ENCODE results near the gene PDZRN4. TPM values are rescaled to one million over a fixed set of nuclear protein-coding genes. Genes with fewer than 3 reads are reported as not detected.
A peak's percentile ranks its signal among the peaks of the same experiment; 100 is the strongest.

PDZRN4 gene
- total and polyA plus RNA-seq, 8 donors: 0.58 to 29.0 (median 2.2) TPM

DNA sequence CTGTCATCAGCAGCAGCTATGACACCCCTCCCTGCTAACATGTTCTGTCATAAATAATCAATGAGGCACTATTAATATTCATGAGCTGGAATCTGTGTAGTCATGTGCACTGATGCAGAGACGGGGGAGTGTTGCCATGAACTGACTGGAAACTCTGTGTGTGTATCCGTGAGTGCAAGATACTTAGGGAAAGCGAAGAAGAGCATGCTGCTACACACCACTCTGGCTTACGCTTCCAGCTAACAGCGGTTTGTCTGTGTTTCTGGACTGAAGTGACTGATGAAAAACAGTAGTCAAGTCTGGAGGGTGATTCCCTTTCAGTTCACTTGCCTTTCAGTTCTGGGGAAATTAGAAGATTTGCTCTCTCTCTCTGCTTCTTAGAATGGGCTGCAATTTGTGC lies 249.4 kb downstream of the PDZRN4 start:
- WGBS, 5 donors: 71 to 86% (median 77%) methylated on average over 5 of the region's 5 CpGs
- no peaks in the 10 kb centered on the region for H3K36me3 ChIP-seq
- intact Hi-C loops (cut with DNase I; ENCODE audit: low total_unique reads): no loop called here

DNA sequence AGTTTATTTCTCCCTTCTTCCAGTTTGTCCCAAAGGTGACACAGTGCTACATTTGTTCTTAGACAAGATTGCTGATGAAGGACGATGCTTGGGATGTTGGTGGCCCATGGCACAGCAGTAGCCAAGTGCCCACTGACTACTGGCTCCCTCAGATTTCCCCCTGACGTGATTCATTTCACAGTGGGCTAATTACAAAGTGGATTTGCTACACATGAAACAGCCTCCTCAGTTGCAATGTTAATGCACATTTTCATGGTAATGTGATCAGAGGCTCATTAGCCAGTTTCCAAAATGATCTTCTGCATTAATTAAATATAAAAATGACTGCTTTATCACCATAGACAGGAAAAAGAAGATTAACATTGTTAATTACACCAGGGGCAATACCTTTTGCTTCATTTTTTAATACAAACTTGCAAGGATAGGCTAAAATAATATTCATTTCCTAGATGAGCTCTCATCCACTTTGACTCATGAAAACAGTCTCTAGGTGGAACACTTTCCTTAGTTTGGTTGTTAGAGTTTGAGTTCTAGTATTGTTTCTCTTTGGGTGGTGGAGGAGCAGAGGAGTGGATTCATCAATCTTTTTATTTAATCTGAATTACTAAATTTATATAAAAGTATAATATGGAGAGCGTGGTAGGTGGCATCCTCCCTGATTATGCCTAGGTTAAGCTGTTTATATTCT lies 250.9 kb downstream of the PDZRN4 start:
- Histone ChIP-seq H3K4me3 (no peak overlapping the region), H3K36me3 (no peaks in the 10 kb centered on the region), H3K4me1 (peaks cover 0 to 36% (median 5%) of the 10 kb centered on the region in 4 donors), H3K27ac (no peak overlapping the region), H3K9me3 (no peaks in the 10 kb centered on the region), H3K27me3 (no peaks in the 10 kb centered on the region)
- WGBS, 5 donors: 55 to 77% (median 63%) methylated on average over 3 of the region's 3 CpGs
- TF ChIP-seq POLR2AphosphoS5 (IDR thresholded peaks at IDR 0.05) (no peak), POLR2A (IDR thresholded peaks at IDR 0.05) (no peak), EP300 (IDR thresholded peaks at IDR 0.05) (no peak)
- TF ChIP-seq, protein P1, sequence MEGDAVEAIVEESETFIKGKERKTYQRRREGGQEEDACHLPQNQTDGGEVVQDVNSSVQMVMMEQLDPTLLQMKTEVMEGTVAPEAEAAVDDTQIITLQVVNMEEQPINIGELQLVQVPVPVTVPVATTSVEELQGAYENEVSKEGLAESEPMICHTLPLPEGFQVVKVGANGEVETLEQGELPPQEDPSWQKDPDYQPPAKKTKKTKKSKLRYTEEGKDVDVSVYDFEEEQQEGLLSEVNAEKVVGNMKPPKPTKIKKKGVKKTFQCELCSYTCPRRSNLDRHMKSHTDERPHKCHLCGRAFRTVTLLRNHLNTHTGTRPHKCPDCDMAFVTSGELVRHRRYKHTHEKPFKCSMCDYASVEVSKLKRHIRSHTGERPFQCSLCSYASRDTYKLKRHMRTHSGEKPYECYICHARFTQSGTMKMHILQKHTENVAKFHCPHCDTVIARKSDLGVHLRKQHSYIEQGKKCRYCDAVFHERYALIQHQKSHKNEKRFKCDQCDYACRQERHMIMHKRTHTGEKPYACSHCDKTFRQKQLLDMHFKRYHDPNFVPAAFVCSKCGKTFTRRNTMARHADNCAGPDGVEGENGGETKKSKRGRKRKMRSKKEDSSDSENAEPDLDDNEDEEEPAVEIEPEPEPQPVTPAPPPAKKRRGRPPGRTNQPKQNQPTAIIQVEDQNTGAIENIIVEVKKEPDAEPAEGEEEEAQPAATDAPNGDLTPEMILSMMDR (IDR thresholded peaks at IDR 0.05): no peak
- no peak for DNase-seq
- intact Hi-C loops (cut with DNase I; ENCODE audit: low total_unique reads): no loop called here

More for the DNA sequence above, 249.4 kb downstream of the PDZRN4 start:
- peak in 1 of 2 donors; percentile 32 for DNase-seq
- Histone ChIP-seq H3K27me3 (no peaks in the 10 kb centered on the region), H3K4me3 (no peak overlapping the region), H3K4me1 (peaks cover 0 to 32% (median 5%) of the 10 kb centered on the region in 4 donors), H3K9me3 (no peaks in the 10 kb centered on the region), H3K27ac (no peak overlapping the region)
- TF ChIP-seq POLR2AphosphoS5 (IDR thresholded peaks at IDR 0.05) (no peak), EP300 (IDR thresholded peaks at IDR 0.05) (no peak), POLR2A (IDR thresholded peaks at IDR 0.05) (no peak)

DNA sequence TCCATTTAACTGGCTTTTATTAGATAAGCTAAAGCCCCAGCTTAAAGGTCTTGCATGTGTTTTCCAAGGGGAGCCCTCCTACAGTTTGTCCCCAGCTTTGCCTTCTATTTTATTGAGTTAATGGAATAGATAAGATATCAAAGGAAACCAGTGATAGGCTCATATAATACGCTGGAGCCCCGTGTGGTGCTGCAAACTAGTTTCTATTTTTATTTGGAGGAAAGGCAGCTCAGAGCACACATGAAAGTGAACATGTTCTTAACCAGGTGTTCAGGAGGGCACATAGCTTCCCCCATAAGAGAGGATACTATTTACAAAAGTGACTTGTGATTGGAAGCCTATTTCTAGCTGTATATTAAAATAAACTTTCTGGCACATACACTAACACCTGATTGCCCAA lies 251.7 kb downstream of the PDZRN4 start:
- DNase-seq: no peak
- no peak for TF ChIP-seq POLR2AphosphoS5 (IDR thresholded peaks at IDR 0.05)
- TF ChIP-seq, protein P1 (IDR thresholded peaks at IDR 0.05): no peak
- TF ChIP-seq POLR2A (IDR thresholded peaks at IDR 0.05): no peak
- TF ChIP-seq EP300 (IDR thresholded peaks at IDR 0.05): no peak
- WGBS, 5 donors: 13 to 22% (median 18%) methylated on average over 2 of the region's 2 CpGs
- Histone ChIP-seq H3K27ac (no peak overlapping the region), H3K4me1 (peaks cover 0 to 36% (median 5%) of the 10 kb centered on the region in 4 donors), H3K36me3 (no peaks in the 10 kb centered on the region), H3K4me3 (no peak overlapping the region), H3K27me3 (no peaks in the 10 kb centered on the region), H3K9me3 (no peaks in the 10 kb centered on the region)
- intact Hi-C loops (cut with DNase I; ENCODE audit: low total_unique reads): no loop called here

DNA sequence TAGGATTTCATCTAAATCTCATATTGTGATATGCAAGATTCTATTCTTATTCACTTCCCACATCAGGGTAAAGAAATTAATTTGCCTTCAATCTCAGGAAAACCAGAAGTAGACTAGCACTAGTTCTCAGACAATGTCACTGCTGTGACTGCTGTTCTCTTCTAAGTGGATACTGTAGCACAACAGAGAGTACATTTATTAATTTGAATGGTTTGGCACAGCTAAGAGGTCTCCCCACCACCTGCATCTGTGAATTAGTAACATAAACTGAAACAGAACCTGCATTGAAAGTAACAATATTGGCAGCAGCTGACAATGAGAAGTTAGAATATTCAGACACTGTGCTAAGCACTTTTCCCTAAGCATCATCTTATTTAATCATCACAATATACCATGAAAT lies 253.1 kb downstream of the PDZRN4 start:
- TF ChIP-seq POLR2A (IDR thresholded peaks at IDR 0.05) (no peak), EP300 (IDR thresholded peaks at IDR 0.05) (no peak), POLR2AphosphoS5 (IDR thresholded peaks at IDR 0.05) (no peak)
- TF ChIP-seq, protein P1 (IDR thresholded peaks at IDR 0.05): no peak
- Histone ChIP-seq H3K9me3 (no peaks in the 10 kb centered on the region), H3K36me3 (no peaks in the 10 kb centered on the region), H3K27me3 (no peaks in the 10 kb centered on the region), H3K27ac (no peak overlapping the region), H3K4me3 (no peak overlapping the region), H3K4me1 (peaks cover 0 to 36% (median 5%) of the 10 kb centered on the region in 4 donors)
- no peak for DNase-seq
- intact Hi-C loops (cut with DNase I; ENCODE audit: low total_unique reads): no loop called here

DNA sequence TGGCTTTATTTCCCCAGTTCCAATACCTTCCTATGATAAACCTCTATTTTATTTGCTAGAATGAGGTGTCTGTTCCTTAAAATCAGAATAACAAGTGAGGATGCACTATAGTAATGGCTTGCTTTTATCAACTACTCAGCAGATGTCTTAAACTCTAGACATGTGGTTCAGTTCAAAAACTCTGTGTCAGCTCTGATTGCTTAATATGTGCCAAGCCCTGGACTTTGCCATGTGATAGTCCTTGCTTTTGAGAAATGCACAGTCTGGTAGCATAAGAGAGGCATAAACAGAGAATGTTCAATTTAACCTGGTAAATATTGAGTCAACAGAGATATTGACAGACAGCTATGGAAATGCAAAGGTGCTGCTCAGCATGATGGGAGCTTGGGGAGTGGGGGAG lies 254.8 kb downstream of the PDZRN4 start:
- no peak for DNase-seq

More for the DNA sequence above, 254.8 kb downstream of the PDZRN4 start:
- TF ChIP-seq EP300 (IDR thresholded peaks at IDR 0.05) (no peak), POLR2AphosphoS5 (IDR thresholded peaks at IDR 0.05) (no peak), POLR2A (IDR thresholded peaks at IDR 0.05) (no peak)
- TF ChIP-seq, protein P1 (IDR thresholded peaks at IDR 0.05): no peak
- no peaks in the 10 kb centered on the region for H3K9me3 ChIP-seq
- peaks cover 0 to 29% (median 5%) of the 10 kb centered on the region in 4 donors for H3K4me1 ChIP-seq
- intact Hi-C loops (cut with DNase I; ENCODE audit: low total_unique reads): no loop called here
- no peak overlapping the region for H3K27ac ChIP-seq
- H3K27me3 ChIP-seq: no peaks in the 10 kb centered on the region
- no peak overlapping the region for H3K4me3 ChIP-seq
- H3K36me3 ChIP-seq: no peaks in the 10 kb centered on the region

Measured in stomach (tissue), 9 donors.